K562 (cell line): ENCODE measurements around the gene TCEA3. TPM values are rescaled to one million over a fixed set of nuclear protein-coding genes. Genes with fewer than 3 reads are reported as not detected.
A peak's percentile ranks its signal among the peaks of the same experiment; 100 is the strongest.

ENCODE experiments used
- ARID1B ChIP-seq: fragments of 450-650 bp; IDR thresholded peaks from 2 replicates; pipeline ENCODE4 v1.6.1; 2016; ENCODE audit warnings: antibody characterized with exemption, mild to moderate bottlenecking, inconsistent platforms
- CBX8 ChIP-seq: fragments of 200-600 bp; sonication (generic); IDR thresholded peaks from 2 replicates; pipeline ENCODE4 v1.6.1; 2012; ENCODE audit warnings: borderline replicate concordance, mixed run types, low read depth, mild to moderate bottlenecking, moderate library complexity, mixed read lengths, low read length, control low read depth, inconsistent platforms; ENCODE audit not compliant: poor library complexity, severe bottlenecking; ENCODE audit errors: extremely low read depth
- CREB1 ChIP-seq, 2 experiments: sonication (generic) in 1 of 2; formaldehyde crosslinking in 1 of 2; IDR thresholded peaks; 2 replicates each; pipeline versions ENCODE4 v1.6.1 to v1.8.0; 2012 to 2022; ENCODE audit warnings: inconsistent platforms in 1 of 2, mild to moderate bottlenecking in 1 of 2, missing genetic modification reagents in 1 of 2, moderate library complexity in 1 of 2
- ETV6 ChIP-seq, 3 experiments: fragments of 150-350 bp in 1 of 3; sonication (generic) in 1 of 3; formaldehyde crosslinking in 1 of 3; IDR thresholded peaks; 2 replicates each; pipeline versions ENCODE4 v1.6.1 to v1.8.0; 2014 to 2022; ENCODE audit warnings: borderline replicate concordance in 2 of 3, low read depth in 2 of 3, antibody characterized with exemption in 1 of 3, low read length in 1 of 3, mild to moderate bottlenecking in 1 of 3, missing genetic modification reagents in 1 of 3
- FOXJ3 ChIP-seq: sonication (generic); formaldehyde crosslinking; IDR thresholded peaks from 2 replicates; pipeline ENCODE4 v1.4.0; 2020; ENCODE audit warnings: mild to moderate bottlenecking, missing genetic modification reagents
- JUND ChIP-seq, 2 experiments: IDR thresholded peaks; 2 replicates in 1 of 2; 3 replicates in 1 of 2; pipeline ENCODE4 v1.6.1; 2011; ENCODE audit warnings: borderline replicate concordance in 2 of 2, low read depth in 2 of 2, low read length in 2 of 2, improper control_type of control experiment in 1 of 2, missing biosample characterization in 1 of 2, missing genetic modification characterization in 1 of 2, missing genetic modification reagents in 1 of 2
- KDM1A ChIP-seq, 2 experiments: fragments of 450-650 bp; IDR thresholded peaks; 2 replicates each; pipeline ENCODE4 v1.6.1; 2016; ENCODE audit warnings: mild to moderate bottlenecking in 2 of 2
- KDM5B ChIP-seq: fragments of 200-600 bp; sonication (generic); IDR thresholded peaks from 2 replicates; pipeline ENCODE4 v1.6.1; 2012; ENCODE audit warnings: low read depth, mild to moderate bottlenecking, moderate library complexity, low read length, control low read depth, inconsistent platforms; ENCODE audit not compliant: insufficient replicate concordance
- L3MBTL2 ChIP-seq: fragments of 450-650 bp; IDR thresholded peaks from 2 replicates; pipeline ENCODE4 v1.6.1; 2016; ENCODE audit warnings: mild to moderate bottlenecking, moderate library complexity
- LCOR ChIP-seq: sonication (generic); formaldehyde crosslinking; IDR thresholded peaks from 2 replicates; pipeline ENCODE4 v1.8.0; 2022; ENCODE audit warnings: mild to moderate bottlenecking, missing genetic modification reagents
- MCM2 ChIP-seq: fragments of 450-650 bp; IDR thresholded peaks from 2 replicates; pipeline ENCODE4 v1.6.1; 2017; ENCODE audit warnings: low read depth, mild to moderate bottlenecking
- MTF1 ChIP-seq: fragments of 250-450 bp; sonication (Bioruptor Pico); IDR thresholded peaks from 2 replicates; pipeline ENCODE4 v1.9.0; 2021; ENCODE audit warnings: moderate library complexity, mild to moderate bottlenecking, inconsistent platforms, borderline replicate concordance
- NRF1 ChIP-seq, 2 experiments: fragments of 450-650 bp; IDR thresholded peaks in 1 of 2; conservative IDR thresholded peaks in 1 of 2; 2 replicates each; pipeline ENCODE4 v1.6.1; 2014; ENCODE audit warnings: mild to moderate bottlenecking in 2 of 2
- PHF8 ChIP-seq: fragments of 200-600 bp; sonication (generic); IDR thresholded peaks from 2 replicates; pipeline ENCODE4 v1.6.1; 2012; ENCODE audit warnings: mixed run types, mild to moderate bottlenecking, inconsistent platforms, low read length, moderate library complexity, borderline replicate concordance
- POLR2A ChIP-seq: fragments of 450-650 bp; conservative IDR thresholded peaks from 2 replicates; pipeline ENCODE4 v1.6.1; 2016
- RBM22 ChIP-seq: fragments of 200-400 bp; formaldehyde crosslinking; IDR thresholded peaks from 2 replicates; pipeline ENCODE4 v1.6.1; 2018; ENCODE audit warnings: low read length, low read depth; ENCODE audit not compliant: poor library complexity, severe bottlenecking
- SRSF1 ChIP-seq: fragments of 200-400 bp; formaldehyde crosslinking; IDR thresholded peaks from 2 replicates; pipeline ENCODE4 v1.6.1; 2017; ENCODE audit warnings: mild to moderate bottlenecking, low read depth, low read length, moderate library complexity
- TARDBP ChIP-seq: fragments of 450-650 bp; IDR thresholded peaks from 2 replicates; pipeline ENCODE4 v1.6.1; 2016
- U2AF2 ChIP-seq: fragments of 200-400 bp; formaldehyde crosslinking; optimal IDR thresholded peaks from 2 replicates; pipeline ENCODE3; 2017; ENCODE audit warnings: low read depth, mild to moderate bottlenecking, low read length
- ZKSCAN3 ChIP-seq: fragments of 250-450 bp; sonication (Bioruptor Pico); IDR thresholded peaks from 2 replicates; pipeline ENCODE4 v1.4.0; 2020
- ZNF431 ChIP-seq: sonication (generic); formaldehyde crosslinking; IDR thresholded peaks from 2 replicates; pipeline ENCODE4 v1.8.0; 2022; ENCODE audit warnings: mild to moderate bottlenecking, missing genetic modification reagents
- polyA plus RNA-seq, 8 experiments: library from polyadenylated mRNA; depleted of rRNA in 4 of 8; stranded (reverse) in 5 of 8; unstranded in 3 of 8; fragments of >200 nt; fragmentation: Nextera tagmentation in 2 of 8; fragmentation: Illumina TruSeq in 1 of 8; extraction: Ambion mirVana in 2 of 8; extraction: Trizol in 1 of 8; gene quantifications; 2 replicates each; pipeline versions ENCODE4 v1.2.1 to v1.2.3, GENCODE V29; 2011 to 2014; ENCODE audit warnings: inconsistent platforms in 1 of 8, missing spikeins in 1 of 8
- total RNA-seq, 7 experiments: library from RNA; depleted of rRNA in 6 of 7; stranded (reverse); fragments of >200 nt in 6 of 7; fragmentation: Illumina TruSeq in 2 of 7; extraction: Trizol in 2 of 7; gene quantifications; 2 replicates each; pipeline versions ENCODE4 v1.2.1 to v1.2.3, GENCODE V29; 2011 to 2021; ENCODE audit warnings: low replicate concordance in 1 of 7
- TF ChIP-seq, protein P1 (sequence below): fragments of 450-650 bp; formaldehyde crosslinking; IDR thresholded peaks from 2 replicates; pipeline ENCODE4 v1.4.0; 2022; ENCODE audit warnings: missing genetic modification characterization
- TF ChIP-seq, protein P2 (sequence below), 2 experiments: IDR thresholded peaks; 2 replicates each; pipeline ENCODE4 v1.6.1; 2011; ENCODE audit warnings: borderline replicate concordance in 1 of 2, control low read depth in 1 of 2, low read depth in 1 of 2, low read length in 1 of 2, mild to moderate bottlenecking in 1 of 2, mixed read lengths in 1 of 2, moderate library complexity in 1 of 2; ENCODE audit not compliant: insufficient read depth in 1 of 2, insufficient read length in 1 of 2, poor library complexity in 1 of 2, severe bottlenecking in 1 of 2; ENCODE audit errors: extremely low read depth in 1 of 2
- TF ChIP-seq, protein P3 (sequence below): fragments of 250-450 bp; sonication (Bioruptor Pico); IDR thresholded peaks from 2 replicates; pipeline ENCODE4 v1.4.0; 2020

TCEA3 gene
- total and polyA plus RNA-seq, 9 of the 15 experiments (the other 6 are each of a cell fraction or from before 2014, with no cell fraction given) = 0.03 to 0.55 (median 0.36) TPM

DNA sequence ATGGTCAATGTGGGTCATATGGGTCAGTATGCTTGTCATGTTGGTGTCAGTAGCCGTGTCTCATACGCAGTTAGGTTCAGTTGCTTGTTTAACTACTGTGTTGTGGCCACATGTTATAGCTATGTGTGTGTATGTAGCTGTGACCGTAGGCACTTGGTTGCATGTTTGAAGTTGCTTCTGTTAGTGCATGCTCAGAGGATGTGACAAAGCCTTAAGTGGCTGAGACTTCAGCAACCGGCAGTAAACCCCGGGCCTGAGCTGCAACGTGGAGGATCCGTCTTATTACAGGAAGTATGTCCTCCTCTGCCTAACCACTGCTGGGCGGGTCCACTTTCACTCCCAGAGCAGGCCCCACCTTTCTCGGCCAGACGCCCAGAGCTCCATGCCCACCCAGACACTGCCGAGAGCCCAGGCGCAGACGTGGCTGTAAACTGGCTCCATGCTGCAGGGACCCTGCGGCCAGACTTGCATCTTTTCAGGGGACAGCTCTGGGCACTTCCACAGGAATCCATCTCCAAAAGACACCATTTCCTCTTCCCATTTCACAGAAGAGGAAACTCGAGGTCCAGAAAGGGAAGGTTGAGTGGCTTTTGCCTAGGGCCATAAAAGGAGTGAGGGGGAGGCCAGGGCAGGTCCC, 2.2 kb downstream of the TCEA3 start (continued):
- 0 out of 2 replicates have a peak, but pooled peaks have one; percentile 1 for TF ChIP-seq JUND (IDR thresholded peaks at IDR 0.05; ENCODE audit: borderline replicate concordance, low read depth, low read length)
- peak; percentile 56; the same call in 2 of the 3 replicates for TF ChIP-seq JUND (tag; IDR thresholded peaks at IDR 0.05; ENCODE audit: borderline replicate concordance, low read depth, low read length)
- no peak for TF ChIP-seq TARDBP
- no peak for TF ChIP-seq LCOR
- TF ChIP-seq, protein P1, sequence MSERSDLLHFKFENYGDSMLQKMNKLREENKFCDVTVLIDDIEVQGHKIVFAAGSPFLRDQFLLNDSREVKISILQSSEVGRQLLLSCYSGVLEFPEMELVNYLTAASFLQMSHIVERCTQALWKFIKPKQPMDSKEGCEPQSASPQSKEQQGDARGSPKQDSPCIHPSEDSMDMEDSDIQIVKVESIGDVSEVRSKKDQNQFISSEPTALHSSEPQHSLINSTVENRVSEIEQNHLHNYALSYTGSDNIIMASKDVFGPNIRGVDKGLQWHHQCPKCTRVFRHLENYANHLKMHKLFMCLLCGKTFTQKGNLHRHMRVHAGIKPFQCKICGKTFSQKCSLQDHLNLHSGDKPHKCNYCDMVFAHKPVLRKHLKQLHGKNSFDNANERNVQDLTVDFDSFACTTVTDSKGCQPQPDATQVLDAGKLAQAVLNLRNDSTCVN (CRISPR knock-in tag) = no peak
- no peak for TF ChIP-seq SRSF1
- TF ChIP-seq L3MBTL2 = peak; percentile 49; the same call in 1 of the 2 replicates
- no peak for TF ChIP-seq MCM2
- TF ChIP-seq FOXJ3 (CRISPR knock-in tag) = no peak
- no peak for TF ChIP-seq ZNF431 (CRISPR knock-in tag)
- TF ChIP-seq CBX8 = no peak
- TF ChIP-seq RBM22 = no peak
- TF ChIP-seq MTF1 (CRISPR knock-in tag) = no peak
- TF ChIP-seq KDM1A (IDR thresholded peaks at IDR 0.05) = peak in 1 of 2 experiments; percentile 78; a peak in 2 of 4 replicates
- TF ChIP-seq PHF8 = peak; percentile 48; the same call in 1 of the 2 replicates
- peak; percentile 19 to 52; a peak in 3 of 4 replicates for TF ChIP-seq NRF1 (conservative IDR thresholded peaks at IDR 0.05 in 1 of 2, IDR thresholded peaks at IDR 0.05 in 1 of 2)
- TF ChIP-seq, protein P2, sequence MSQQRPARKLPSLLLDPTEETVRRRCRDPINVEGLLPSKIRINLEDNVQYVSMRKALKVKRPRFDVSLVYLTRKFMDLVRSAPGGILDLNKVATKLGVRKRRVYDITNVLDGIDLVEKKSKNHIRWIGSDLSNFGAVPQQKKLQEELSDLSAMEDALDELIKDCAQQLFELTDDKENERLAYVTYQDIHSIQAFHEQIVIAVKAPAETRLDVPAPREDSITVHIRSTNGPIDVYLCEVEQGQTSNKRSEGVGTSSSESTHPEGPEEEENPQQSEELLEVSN (IDR thresholded peaks at IDR 0.05; ENCODE audit: borderline replicate concordance in 1 of 2, extremely low read depth in 1 of 2, insufficient read depth in 1 of 2, insufficient read length in 1 of 2, low read depth in 1 of 2, low read length in 1 of 2, poor library complexity in 1 of 2, severe bottlenecking in 1 of 2) = peak in 1 of 2 experiments; percentile 31
- no peak for TF ChIP-seq ZKSCAN3 (CRISPR knock-in tag)
- TF ChIP-seq U2AF2 = no peak
- TF ChIP-seq POLR2A = peak; percentile 55
- TF ChIP-seq, protein P3, sequence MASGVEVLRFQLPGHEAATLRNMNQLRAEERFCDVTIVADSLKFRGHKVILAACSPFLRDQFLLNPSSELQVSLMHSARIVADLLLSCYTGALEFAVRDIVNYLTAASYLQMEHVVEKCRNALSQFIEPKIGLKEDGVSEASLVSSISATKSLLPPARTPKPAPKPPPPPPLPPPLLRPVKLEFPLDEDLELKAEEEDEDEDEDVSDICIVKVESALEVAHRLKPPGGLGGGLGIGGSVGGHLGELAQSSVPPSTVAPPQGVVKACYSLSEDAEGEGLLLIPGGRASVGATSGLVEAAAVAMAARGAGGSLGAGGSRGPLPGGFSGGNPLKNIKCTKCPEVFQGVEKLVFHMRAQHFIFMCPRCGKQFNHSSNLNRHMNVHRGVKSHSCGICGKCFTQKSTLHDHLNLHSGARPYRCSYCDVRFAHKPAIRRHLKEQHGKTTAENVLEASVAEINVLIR = no peak
- TF ChIP-seq KDM5B = peak; percentile 68
- no peak for TF ChIP-seq CREB1 (IDR thresholded peaks at IDR 0.05)
- 0 out of 2 replicates have a peak, but pooled peaks have one; percentile 5 for TF ChIP-seq CREB1 (CRISPR knock-in tag; IDR thresholded peaks at IDR 0.05)
- no peak for TF ChIP-seq ETV6 (IDR thresholded peaks at IDR 0.05; ENCODE audit: borderline replicate concordance in 1 of 2, low read depth in 2 of 2, low read length in 1 of 2)
- no peak for TF ChIP-seq ETV6 (CRISPR knock-in tag; IDR thresholded peaks at IDR 0.05; ENCODE audit: borderline replicate concordance)
- peak; percentile 10; the same call in 1 of the 2 replicates for TF ChIP-seq ARID1B
